Measurements from ENCODE around the gene GFI1B.
"Not testable (repeated sequence)": the region's sequence is repeated elsewhere in the genome, so short reads cannot be mapped to it uniquely, and the experiment has no call there.

Gene GFI1B

GRCh38 chr9:132970324-132971062, 8.0 kb upstream of the GFI1B start:
- no peak for DNase-seq

GRCh38 chr9:132973166-132973565, 5.3 kb upstream of the GFI1B start:
- no peak for DNase-seq

- no peak for DNase-seq
Measured at GRCh38 chr9:132973713-132974112, 4.8 kb upstream of the GFI1B start.

GRCh38 chr9:132975961-132976360, 2.5 kb upstream of the GFI1B start:
- DNase-seq = no peak

GRCh38 chr9:132976571-132976970, 1.9 kb upstream of the GFI1B start:
- no peak for DNase-seq

- no peak for DNase-seq
Measured at GRCh38 chr9:132978112-132978450, 413 bp upstream of the GFI1B start.

GRCh38 chr9:132980157-132980556, 1.7 kb downstream of the GFI1B start:
- DNase-seq = no peak

- no peak for DNase-seq
Measured at GRCh38 chr9:132982458-132982857, 4.0 kb downstream of the GFI1B start.

GRCh38 chr9:132983491-132984201, 5.2 kb downstream of the GFI1B start:
- DNase-seq = no peak

GRCh38 chr9:132984202-132985070, 5.9 kb downstream of the GFI1B start:
- no peak for DNase-seq

GRCh38 chr9:132985071-132985350, 6.5 kb downstream of the GFI1B start:
- DNase-seq = no peak

GRCh38 chr9:132985489-132985888, 7.0 kb downstream of the GFI1B start:
- DNase-seq = no peak

- no peak for DNase-seq
Measured at GRCh38 chr9:132986114-132986513, 7.6 kb downstream of the GFI1B start.

- DNase-seq = no peak
Measured at GRCh38 chr9:132986640-132987620, 8.4 kb downstream of the GFI1B start.

- no peak for DNase-seq
Measured at GRCh38 chr9:132988244-132989013, 9.9 kb downstream of the GFI1B start.

- no peak for DNase-seq
Measured at GRCh38 chr9:132989014-132989310, 10.5 kb downstream of the GFI1B start.

- no peak for DNase-seq
Measured at GRCh38 chr9:132989414-132989996, 11.0 kb downstream of the GFI1B start.

- not testable (repeated sequence) for DNase-seq
Measured at GRCh38 chr9:132989998-132990557, 11.6 kb downstream of the GFI1B start.

- DNase-seq = no peak
Measured at GRCh38 chr9:132990781-132991180, 12.3 kb downstream of the GFI1B start.

- DNase-seq = no peak
Measured at GRCh38 chr9:132991351-132992300, 13.1 kb downstream of the GFI1B start.
